GM18502 (cell line): Measurements from ENCODE around the gene GSC2.

Source experiments
- ATAC-seq: cut with Tn5 transposase; IDR thresholded peaks from one replicate; pipeline ENCODE4 v1.9.1; 2021; ENCODE audit warnings: mild to moderate bottlenecking; ENCODE audit not compliant: unreplicated experiment, poor library complexity

Gene GSC2

GRCh38 chr22:19149991-19150390 lies at the start of gene GSC2:
GSC2 (minus strand) TSS chr22:19150292; CDS start chr22:19150283, 9 bp downstream.
- ATAC-seq: no peak

- no peak for ATAC-seq
Measured at GRCh38 chr22:19199479-19199878, 49.4 kb upstream of the GSC2 start.

DNA sequence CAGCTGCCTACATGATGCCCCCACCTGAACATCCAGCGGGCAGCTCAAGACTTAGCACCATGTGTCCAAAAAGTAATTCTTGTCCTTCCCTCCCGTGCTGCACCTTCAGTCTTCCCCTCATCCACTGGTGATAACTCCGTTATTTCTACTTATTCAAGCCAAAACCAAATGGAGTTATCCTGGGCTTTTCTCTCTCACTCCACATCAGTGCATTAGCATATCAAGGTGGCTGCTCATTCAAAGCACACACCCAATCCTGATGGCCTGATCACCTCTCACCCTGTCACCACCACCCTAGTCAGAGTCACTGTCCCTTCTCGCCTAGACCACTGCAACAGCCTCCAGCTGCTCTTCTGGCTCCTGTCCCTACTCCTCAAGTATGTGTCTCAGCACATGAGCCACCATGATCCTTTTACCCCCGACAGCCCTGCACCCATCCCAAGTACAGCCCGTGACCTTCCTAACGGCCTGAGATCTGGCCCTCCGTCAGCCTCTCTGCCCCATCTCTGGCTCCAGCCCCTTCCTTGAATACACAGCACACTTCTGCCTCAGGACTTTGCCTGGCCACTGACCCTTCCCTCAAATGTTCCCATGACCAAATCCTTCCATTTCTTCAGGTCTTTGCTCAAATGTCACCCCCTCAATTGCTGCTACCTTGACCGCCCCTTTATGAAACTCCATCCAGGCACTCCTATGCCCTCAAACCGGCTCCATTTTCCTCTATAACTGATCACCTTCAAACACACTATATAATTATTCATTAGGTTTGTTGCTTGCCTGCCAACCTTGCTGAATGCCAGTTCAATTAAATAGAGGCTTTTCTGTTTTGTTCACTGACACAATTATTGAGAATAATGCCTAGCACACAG lies 48.1 kb upstream of the GSC2 start:
- ATAC-seq: no peak

GRCh38 chr22:19196841-19197612 lies 46.9 kb upstream of the GSC2 start:
- ATAC-seq: no peak

DNA sequence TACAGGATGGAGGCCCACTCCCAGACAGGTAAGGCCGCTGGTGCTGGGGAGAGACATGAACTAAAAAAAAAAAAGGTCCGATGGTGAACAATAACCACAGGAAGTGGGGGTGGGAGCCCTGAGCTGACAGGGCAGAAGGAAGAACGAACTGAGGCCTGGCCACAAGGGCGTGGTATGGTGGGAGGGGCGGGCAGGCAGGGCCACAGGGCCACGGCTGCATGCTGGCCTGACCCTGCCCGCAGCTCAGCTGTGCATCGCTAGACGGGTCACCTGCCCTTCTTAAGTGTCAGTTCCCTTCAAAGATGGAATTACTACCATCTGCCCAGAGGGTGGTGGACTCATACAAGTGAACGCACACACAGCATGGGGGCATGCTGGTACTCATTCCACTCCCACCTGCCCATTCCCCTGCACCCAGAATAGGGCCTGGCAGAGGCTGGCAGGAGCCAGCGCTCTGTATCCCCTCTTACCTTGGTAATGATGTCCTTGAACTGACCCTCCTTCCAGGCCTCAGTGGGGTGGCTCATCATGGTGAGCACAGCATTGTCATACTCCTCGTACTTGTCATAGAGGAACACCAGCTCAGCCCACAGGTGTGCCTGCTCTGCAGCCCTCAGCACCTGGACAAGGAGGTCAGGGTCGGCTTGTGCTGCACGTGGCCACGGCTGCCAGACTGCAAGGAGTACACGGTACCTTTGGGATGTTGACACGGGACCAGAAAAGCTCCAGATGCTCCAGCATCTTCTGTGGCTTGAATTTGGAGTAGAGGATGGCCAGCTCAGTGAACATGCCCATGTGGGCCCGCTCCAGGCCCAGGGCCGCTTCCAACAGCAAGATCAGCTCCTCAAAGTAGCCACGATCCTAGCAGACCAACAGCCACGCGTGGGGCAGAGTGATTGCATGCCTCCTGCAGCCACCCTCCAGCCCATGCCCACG lies 46.0 kb upstream of the GSC2 start:
- ATAC-seq: no peak

DNA sequence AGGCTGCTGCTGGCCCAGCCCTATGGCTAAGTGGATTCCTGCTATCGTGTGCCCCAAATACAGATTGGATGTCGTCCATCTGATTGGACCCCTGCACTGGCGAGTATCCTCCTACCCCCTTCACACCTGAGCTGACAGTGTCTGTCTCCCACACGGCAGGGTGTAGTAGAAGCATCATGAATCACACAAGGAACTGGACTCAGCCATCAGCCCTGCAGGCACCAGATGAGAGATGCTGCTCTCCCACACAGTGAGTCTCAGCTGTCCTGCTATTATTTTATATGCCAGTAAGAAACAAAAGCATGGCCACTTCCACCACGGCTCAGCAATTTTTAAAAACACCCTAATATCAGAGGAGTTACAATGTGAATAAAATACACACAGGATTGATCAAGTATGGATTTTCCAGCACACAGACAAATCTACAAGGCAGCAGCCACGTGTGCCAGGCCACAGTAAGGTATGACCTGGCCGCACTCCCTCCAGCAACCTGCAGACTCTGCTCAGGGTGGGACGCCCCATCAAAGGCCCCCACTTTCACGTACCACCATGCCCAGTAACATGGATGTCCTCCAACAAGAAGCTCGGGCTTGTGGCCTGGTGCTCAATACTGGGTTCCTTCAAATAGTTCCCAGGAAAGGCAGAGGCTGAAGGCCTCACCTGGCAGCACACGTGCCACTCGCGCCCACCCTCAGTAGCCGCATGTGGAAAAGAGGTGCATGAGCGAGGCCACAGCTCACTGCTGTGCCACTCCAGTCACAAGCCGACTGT lies 44.9 kb upstream of the GSC2 start:
- ATAC-seq: no peak

DNA sequence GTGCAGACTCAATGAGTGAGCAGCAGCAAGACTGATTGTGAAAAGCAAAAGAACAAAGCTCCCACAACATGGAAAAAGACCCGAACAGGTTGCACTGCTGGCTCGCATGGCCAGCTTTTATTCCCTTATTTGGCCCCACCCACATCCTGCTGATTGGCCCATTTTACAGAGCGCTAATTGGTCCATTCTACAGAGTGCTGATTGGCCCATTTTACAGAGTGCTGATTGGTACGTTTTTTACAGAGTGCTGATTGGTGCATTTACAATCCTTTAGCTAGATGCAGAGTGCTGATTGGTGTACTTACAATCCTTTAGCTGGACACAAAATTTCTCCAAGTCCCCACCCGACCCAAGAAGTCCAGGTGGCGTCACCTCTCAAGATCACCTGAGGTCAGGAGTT lies 43.8 kb upstream of the GSC2 start:
- ATAC-seq: no peak

DNA sequence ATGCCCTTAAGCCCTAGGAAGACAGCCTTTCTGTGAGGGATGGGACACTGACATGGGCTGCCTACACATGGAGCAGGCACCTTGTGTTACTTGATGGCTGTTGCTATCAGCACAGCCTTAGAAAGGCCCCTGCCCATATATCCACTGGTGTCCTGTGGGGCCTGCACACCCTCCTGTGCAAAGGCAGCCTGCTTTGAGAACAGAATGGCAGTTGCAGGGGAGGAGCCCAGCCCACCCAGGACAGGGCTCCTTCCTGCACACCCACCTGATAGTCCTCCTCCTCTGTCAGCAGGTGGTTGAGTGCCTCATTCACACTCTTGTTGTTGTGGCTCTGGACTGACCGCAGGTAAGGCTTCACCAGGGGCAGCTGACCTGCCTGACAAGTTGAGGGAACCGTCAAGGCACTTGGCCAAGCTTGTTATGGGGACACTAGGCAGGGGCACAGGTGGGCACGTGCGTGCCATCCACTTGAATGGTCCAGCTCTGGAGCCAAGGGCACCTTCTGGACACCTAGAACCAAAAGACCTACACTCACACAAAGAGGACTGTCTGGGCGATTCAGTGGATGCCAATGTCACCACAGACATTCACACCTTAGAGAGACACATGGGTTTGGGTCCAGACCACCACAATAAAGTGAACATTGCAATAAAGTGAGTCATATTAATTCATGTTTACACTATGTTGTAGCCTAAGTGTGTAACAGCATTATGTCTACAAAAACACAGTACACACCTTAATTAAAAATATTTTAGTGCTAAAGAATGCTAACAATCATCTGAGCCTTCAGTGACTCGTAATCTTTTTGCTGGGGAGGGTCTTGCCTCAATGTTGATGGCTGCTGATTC lies 37.8 kb upstream of the GSC2 start:
- ATAC-seq: no peak

- ATAC-seq: no peak
Measured at GRCh38 chr22:19184276-19184997, 34.3 kb upstream of the GSC2 start.

- no peak for ATAC-seq
Measured at GRCh38 chr22:19183216-19183615, 33.1 kb upstream of the GSC2 start.

DNA sequence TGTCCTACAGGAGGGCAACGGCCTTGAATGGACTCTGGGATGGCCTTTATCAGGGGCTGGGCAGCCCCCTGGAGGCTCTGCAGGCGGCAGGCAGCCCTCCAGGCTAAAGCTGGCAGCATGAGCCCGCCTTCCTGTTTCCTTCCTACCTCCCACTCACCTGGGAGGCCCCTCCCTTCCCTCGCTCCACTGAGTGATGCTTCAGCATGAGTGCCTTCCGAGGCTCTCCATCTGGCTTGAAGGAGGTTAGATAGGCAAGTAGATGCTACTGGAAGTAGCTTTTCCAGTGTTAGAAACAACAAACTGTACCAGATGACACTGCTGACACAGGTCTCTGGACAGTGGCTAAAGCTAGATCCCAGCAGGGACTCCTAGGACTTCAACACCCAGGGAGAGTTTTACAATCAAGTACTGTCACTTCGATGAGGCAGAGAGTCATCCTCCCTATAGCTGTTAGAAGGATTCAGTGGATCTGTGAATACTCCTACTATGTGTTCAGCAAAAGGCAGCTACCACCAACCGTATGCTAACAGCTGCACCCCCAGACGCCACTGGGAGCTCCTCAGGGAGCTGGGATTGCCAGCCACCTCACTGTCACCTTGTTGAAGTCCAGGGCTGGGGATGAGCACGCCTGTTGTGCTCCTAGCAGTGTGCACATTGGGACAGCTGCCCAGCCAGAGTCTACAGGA lies 32.5 kb upstream of the GSC2 start:
- no peak for ATAC-seq

DNA sequence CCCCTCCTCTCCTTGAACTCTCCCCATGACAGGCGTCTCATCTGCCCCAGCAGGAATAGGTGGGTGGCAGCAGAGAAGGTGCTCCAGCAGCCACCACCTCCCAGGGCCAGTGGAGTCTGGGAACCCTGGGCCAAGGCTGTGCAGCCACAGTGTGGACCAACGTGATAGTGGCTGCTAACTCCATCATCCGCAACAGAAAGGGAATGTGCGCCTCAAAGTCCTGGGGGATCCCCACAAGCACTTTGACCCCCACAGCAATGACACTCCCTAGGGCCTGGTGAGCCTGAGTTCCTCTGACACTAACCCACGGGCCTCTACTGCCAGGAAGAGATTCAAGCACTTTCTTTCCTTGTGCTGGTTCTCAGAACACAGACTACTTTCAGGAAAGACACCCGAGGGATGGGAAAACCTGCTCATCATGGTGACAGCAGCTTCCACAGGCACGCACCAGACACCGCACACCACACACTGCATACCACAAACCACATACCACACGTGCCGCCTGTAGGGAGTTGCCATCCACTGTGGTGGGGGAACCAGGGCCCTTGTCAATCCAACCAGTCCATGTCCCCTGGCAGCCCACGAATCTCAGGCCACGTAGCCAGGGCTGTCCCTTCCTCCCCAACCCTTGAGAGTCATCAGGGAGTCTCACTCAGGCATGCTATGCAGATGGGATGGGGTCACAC lies 31.8 kb upstream of the GSC2 start:
- ATAC-seq: no peak

- ATAC-seq: no peak
Measured at GRCh38 chr22:19180740-19181410, 30.8 kb upstream of the GSC2 start.

DNA sequence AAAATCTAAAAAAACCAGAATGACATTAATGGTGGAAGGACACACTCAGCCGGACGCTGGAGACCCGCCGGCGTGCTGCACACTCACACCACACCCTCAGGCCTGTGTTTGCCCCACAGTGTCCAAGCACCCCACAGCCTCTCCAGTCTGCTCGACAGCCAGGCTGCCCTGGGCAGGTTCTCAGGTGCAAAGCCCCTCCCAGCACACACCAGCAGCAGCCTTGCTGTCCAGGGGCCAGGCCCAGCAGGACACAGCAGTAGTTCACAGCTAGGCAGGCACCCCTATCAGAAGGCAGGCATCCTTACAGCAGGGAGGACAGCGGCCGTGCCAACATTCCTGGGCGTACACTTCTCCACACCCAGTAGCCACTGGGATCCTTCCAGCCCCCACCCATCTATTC lies 30.1 kb upstream of the GSC2 start:
- ATAC-seq: no peak

GRCh38 chr22:19179497-19180048 lies 29.5 kb upstream of the GSC2 start:
- ATAC-seq: peak; percentile 37
